LNCaP clone FGC (cell line): ENCODE measurements around the gene EPHB1.
"Not testable (repeated sequence)": the region's sequence is repeated elsewhere in the genome, so short reads cannot be mapped to it uniquely, and the experiment has no call there.

Experiments used
- DNase-seq: peaks from one replicate; pipeline ENCODE4 v3.0.0-alpha.2; 2011; ENCODE audit warnings: low read depth
- H3K4me3 ChIP-seq: 2 replicates; pipeline ENCODE4 v1.5.1; 2011; ENCODE audit warnings: mild to moderate bottlenecking, low read depth, low read length, control low read depth
- CTCF ChIP-seq: IDR thresholded peaks from 2 replicates; pipeline ENCODE4 v1.5.1; 2012; ENCODE audit warnings: mild to moderate bottlenecking; ENCODE audit not compliant: control insufficient read depth, insufficient read depth; ENCODE audit errors: extremely low read depth

Gene EPHB1

GRCh38 chr3:134992586-134992985 is 197.5 kb downstream of the EPHB1 start:
- TF ChIP-seq CTCF: no peak
- DNase-seq: no peak
- no peak overlapping the region for H3K4me3 ChIP-seq

DNA sequence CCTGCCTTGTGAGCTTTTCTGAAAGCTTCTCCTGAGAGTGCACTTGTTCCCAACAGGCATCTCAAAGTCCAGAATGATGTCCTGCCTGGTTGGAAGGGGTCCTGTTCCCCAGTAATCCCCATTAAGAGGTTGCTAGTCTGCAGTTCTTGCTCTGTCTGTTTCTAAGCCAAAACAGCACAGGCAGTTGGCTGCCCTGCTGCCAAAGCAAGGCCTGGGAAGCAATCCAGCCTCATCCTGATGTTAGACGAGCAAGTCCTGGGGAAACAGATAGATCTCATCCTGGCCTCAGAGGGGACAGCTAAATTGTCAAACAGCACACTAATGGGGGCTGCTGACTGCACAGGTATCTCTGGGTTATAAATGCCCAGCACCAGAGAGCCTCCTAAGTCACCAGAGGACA is 198.0 kb downstream of the EPHB1 start:
- DNase-seq: no peak
- H3K4me3 ChIP-seq: no peak overlapping the region

DNA sequence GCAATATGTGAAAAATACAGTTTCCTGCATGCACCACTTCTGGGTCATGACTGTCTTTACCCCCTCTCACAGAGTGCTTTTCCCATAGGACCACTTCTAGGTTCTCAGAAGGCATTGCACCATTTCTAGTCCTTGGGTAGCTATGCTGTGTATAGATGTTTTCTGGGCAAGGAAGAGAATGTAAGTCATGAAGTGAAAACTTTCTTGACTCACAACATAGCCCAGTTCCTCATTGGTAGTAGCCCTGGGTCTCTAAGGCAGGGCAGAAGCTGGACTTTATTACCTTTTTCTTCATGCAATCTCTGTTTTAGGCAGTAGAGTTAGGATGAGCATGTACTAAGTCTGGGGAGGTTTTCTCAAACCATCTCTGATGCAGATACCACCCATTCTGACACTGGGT is 203.1 kb downstream of the EPHB1 start:
- DNase-seq: no peak
- no peak overlapping the region for H3K4me3 ChIP-seq
- no peak for TF ChIP-seq CTCF

More for the DNA sequence above, 198.0 kb downstream of the EPHB1 start:
- no peak for TF ChIP-seq CTCF

DNA sequence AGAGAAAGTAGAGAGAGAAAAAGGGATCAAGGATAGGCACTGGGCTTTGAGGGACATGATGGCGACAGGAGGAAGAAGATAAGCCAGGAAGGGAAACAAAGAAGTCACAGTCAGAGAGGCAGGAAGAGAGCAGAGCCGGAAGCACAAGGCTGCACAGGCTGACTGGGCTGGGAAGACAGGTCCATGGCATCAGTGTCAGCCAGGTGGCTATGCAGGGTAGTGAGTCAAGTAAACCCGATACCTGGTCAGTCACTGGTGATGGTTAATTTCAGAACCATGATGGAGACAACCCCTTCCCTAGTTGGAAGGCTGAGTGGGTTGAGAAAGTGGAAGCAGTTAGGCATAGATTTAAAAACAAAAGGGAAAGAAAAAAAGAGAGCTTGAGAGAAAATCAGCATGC is 203.8 kb downstream of the EPHB1 start:
- no peak for DNase-seq
- TF ChIP-seq CTCF: no peak
- H3K4me3 ChIP-seq: no peak overlapping the region

GRCh38 chr3:135000465-135000864 is 205.4 kb downstream of the EPHB1 start:
- no peak for DNase-seq
- TF ChIP-seq CTCF: no peak

DNA sequence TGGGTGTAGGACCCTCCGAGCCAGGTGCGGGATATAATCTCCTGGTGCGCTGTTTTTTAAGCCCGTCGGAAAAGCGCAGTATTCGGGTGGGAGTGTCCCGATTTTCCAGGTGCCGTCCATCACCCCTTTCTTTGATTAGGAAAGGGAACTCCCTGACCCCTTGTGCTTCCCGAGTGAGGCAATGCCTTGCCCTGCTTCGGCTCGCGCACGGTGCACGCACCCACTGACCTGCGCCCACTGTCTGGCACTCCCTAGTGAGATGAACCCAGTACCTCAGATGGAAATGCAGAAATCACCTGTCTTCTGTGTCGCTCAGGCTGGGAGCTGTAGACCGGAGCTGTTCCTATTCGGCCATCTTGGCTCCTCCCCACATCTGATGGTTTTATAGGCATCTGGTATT is 210.6 kb downstream of the EPHB1 start:
- DNase-seq, H3K4me3 ChIP-seq: not testable (repeated sequence)

More at GRCh38 chr3:135000465-135000864, 205.4 kb downstream of the EPHB1 start:
- H3K4me3 ChIP-seq: no peak overlapping the region

GRCh38 chr3:135007607-135008006 is 212.5 kb downstream of the EPHB1 start:
- no peak overlapping the region for H3K4me3 ChIP-seq
- TF ChIP-seq CTCF: no peak
- no peak for DNase-seq
